NT2/D1 (cell line): Measurements from ENCODE around the gene HBA2.

Source experiments
- SUZ12 ChIP-seq: IDR thresholded peaks from 2 replicates; pipeline ENCODE4 v1.6.1; 2011; ENCODE audit not compliant: insufficient read length, insufficient read depth; ENCODE audit errors: extremely low read depth
- YY1 ChIP-seq: IDR thresholded peaks from 2 replicates; pipeline ENCODE4 v1.6.1; 2011; ENCODE audit not compliant: insufficient read length, insufficient read depth
- ZNF274 ChIP-seq: IDR thresholded peaks from 2 replicates; pipeline ENCODE4 v1.6.1; 2011; ENCODE audit warnings: mild to moderate bottlenecking, low read depth, low read length

GRCh38 chr16:143456-143855 is 29.2 kb upstream of the HBA2 start:
- TF ChIP-seq ZNF274 (no peak), YY1 (no peak), SUZ12 (no peak)
